OCI-LY7 (cell line): ENCODE results near the gene TGFBR3. TPM values are rescaled to one million over a fixed set of nuclear protein-coding genes. Genes with fewer than 3 reads are reported as not detected.

Source experiments
- BruUV-seq: library from RNA; stranded (reverse); fragments of 400-500 nt; replicated peaks from 2 replicates; lab custom pipeline; 2021; lab: Mats Ljungman, UMichigan
- CTCF ChIA-PET: fragments of 300-600 bp; sonication (Branson Sonifier 250); formaldehyde crosslinking; loops from one replicate; lab custom pipeline; 2022; ENCODE audit warnings: antibody characterized with exemption; ENCODE audit not compliant: unreplicated experiment; lab: Charles Lee
- POLR2A ChIA-PET: fragments of 300-600 bp; sonication (Branson Sonifier 250); formaldehyde crosslinking; loops from one replicate; lab custom pipeline; 2022; ENCODE audit warnings: antibody characterized with exemption; lab: Charles Lee
- DNase-seq: peaks from one replicate; pipeline ENCODE4 v3.0.0-alpha.2; 2015; ENCODE audit warnings: low spot score
- H2AFZ ChIP-seq: fragments of 200-600 bp; sonication (generic), shearing (Covaris generic); 2 replicates; pipeline ENCODE4 v1.6.1; 2014; ENCODE audit warnings: mild to moderate bottlenecking, antibody characterized with exemption, low read length, moderate library complexity
- H3K27ac ChIP-seq: fragments of 200-600 bp; sonication (generic); 2 replicates; pipeline ENCODE4 v1.5.1; 2014; ENCODE audit warnings: mixed run types, low read depth, mild to moderate bottlenecking, moderate library complexity, low read length, inconsistent platforms; ENCODE audit not compliant: poor library complexity, severe bottlenecking
- H3K36me3 ChIP-seq: fragments of 200-600 bp; sonication (generic); 2 replicates; pipeline ENCODE4 v1.6.1; 2014; ENCODE audit warnings: mild to moderate bottlenecking, antibody characterized with exemption, low read length, moderate library complexity, mixed read lengths; ENCODE audit not compliant: insufficient read depth
- H3K4me1 ChIP-seq: fragments of 200-600 bp; sonication (generic); 2 replicates; pipeline ENCODE4 v1.5.1; 2014; ENCODE audit warnings: mild to moderate bottlenecking, low read length; ENCODE audit not compliant: insufficient read depth, poor library complexity, severe bottlenecking
- H3K4me2 ChIP-seq: fragments of 200-600 bp; sonication (generic); 2 replicates; pipeline ENCODE4 v1.6.1; 2014; ENCODE audit warnings: mild to moderate bottlenecking, low read length
- H3K4me3 ChIP-seq: fragments of 200-600 bp; sonication (generic); 2 replicates; pipeline ENCODE4 v1.5.1; 2014; ENCODE audit warnings: mild to moderate bottlenecking, low read depth, low read length; ENCODE audit not compliant: poor library complexity, severe bottlenecking
- H3K79me2 ChIP-seq: fragments of 200-600 bp; sonication (generic); 2 replicates; pipeline ENCODE4 v1.6.1; 2016; ENCODE audit warnings: low read depth, mild to moderate bottlenecking, low read length, moderate library complexity, mixed read lengths; ENCODE audit not compliant: insufficient read depth
- H3K9me2 ChIP-seq: fragments of 200-600 bp; sonication (generic); 2 replicates; pipeline ENCODE4 v1.6.1; 2016; ENCODE audit warnings: mild to moderate bottlenecking, low read length, mixed read lengths; ENCODE audit not compliant: insufficient read depth
- H3K9me3 ChIP-seq: fragments of 200-600 bp; sonication (generic); 2 replicates; pipeline ENCODE4 v1.6.1; 2014; ENCODE audit warnings: mild to moderate bottlenecking, mixed run types, low read length, mixed read lengths
- H4K20me1 ChIP-seq: fragments of 200-600 bp; sonication (generic); 2 replicates; pipeline ENCODE4 v1.6.1; 2014; ENCODE audit warnings: mild to moderate bottlenecking, antibody characterized with exemption, low read length, moderate library complexity, mixed read lengths; ENCODE audit not compliant: insufficient read depth
- EZH2phosphoT487 ChIP-seq: fragments of 200-600 bp; sonication (generic); IDR thresholded peaks from 2 replicates; pipeline ENCODE4 v1.6.1; 2018; ENCODE audit warnings: low read depth, borderline replicate concordance, mild to moderate bottlenecking, mixed run types, antibody characterized with exemption, low read length, moderate library complexity, mixed read lengths
- intact Hi-C: fragments of 100-400 bp; cut with micrococcal nuclease; formaldehyde crosslinking; loops from one replicate; pipeline ENCODE4 v1.10.0; 2022; ENCODE audit not compliant: unreplicated experiment
- total RNA-seq, 2 experiments: library from RNA; depleted of rRNA in 1 of 2; stranded (reverse); fragments of >200 nt in 1 of 2; shearing (Covaris generic) in 1 of 2; gene quantifications; 2 replicates each; pipeline ENCODE4 v1.2.3, GENCODE V29; 2014 to 2022
- TF ChIP-seq, protein P1 (sequence below): fragments of 200-600 bp; sonication (generic); conservative IDR thresholded peaks from 2 replicates; pipeline ENCODE4 v1.5.1; 2014; ENCODE audit warnings: mild to moderate bottlenecking, antibody characterized with exemption, low read length, moderate library complexity, mixed read lengths

Gene TGFBR3
- total RNA-seq, 2 experiments from 2014 or later, result not detected

GRCh38 chr1:91894036-91894761 lies 8.2 kb upstream of the TGFBR3 start:
- DNase-seq, result no peak
- POLR2A ChIA-PET, result no interaction called here
- no peaks in the 10 kb centered on the region for H4K20me1 ChIP-seq
- no TSS peak for BruUV-seq
- no peaks in the 10 kb centered on the region for H3K4me1 ChIP-seq
- CTCF ChIA-PET, result no interaction called here
- H3K27ac ChIP-seq, result no peak overlapping the region
- TF ChIP-seq EZH2phosphoT487, result no peak
- TF ChIP-seq, protein P1, sequence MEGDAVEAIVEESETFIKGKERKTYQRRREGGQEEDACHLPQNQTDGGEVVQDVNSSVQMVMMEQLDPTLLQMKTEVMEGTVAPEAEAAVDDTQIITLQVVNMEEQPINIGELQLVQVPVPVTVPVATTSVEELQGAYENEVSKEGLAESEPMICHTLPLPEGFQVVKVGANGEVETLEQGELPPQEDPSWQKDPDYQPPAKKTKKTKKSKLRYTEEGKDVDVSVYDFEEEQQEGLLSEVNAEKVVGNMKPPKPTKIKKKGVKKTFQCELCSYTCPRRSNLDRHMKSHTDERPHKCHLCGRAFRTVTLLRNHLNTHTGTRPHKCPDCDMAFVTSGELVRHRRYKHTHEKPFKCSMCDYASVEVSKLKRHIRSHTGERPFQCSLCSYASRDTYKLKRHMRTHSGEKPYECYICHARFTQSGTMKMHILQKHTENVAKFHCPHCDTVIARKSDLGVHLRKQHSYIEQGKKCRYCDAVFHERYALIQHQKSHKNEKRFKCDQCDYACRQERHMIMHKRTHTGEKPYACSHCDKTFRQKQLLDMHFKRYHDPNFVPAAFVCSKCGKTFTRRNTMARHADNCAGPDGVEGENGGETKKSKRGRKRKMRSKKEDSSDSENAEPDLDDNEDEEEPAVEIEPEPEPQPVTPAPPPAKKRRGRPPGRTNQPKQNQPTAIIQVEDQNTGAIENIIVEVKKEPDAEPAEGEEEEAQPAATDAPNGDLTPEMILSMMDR, result no peak
- H3K4me2 ChIP-seq, result no peak overlapping the region
- no peak overlapping the region for H2AFZ ChIP-seq
- H3K36me3 ChIP-seq, result no peaks in the 10 kb centered on the region
- H3K9me2 ChIP-seq, result no peaks in the 10 kb centered on the region
- H3K9me3 ChIP-seq, result no peaks in the 10 kb centered on the region
- H3K79me2 ChIP-seq, result no peaks in the 10 kb centered on the region
- intact Hi-C loops, result no loop called here
- H3K4me3 ChIP-seq, result no peak overlapping the region

GRCh38 chr1:91891969-91892368 lies 6.0 kb upstream of the TGFBR3 start:
- ChIA-PET POLR2A (no interaction called here), CTCF (no interaction called here)
- TF ChIP-seq, protein P1, result no peak
- no peak for TF ChIP-seq EZH2phosphoT487
- Histone ChIP-seq H3K9me3 (no peaks in the 10 kb centered on the region), H3K4me1 (no peaks in the 10 kb centered on the region), H3K4me2 (no peak overlapping the region), H3K27ac (no peak overlapping the region), H3K36me3 (no peaks in the 10 kb centered on the region), H2AFZ (no peak overlapping the region), H3K79me2 (no peaks in the 10 kb centered on the region), H3K9me2 (no peaks in the 10 kb centered on the region), H4K20me1 (no peaks in the 10 kb centered on the region), H3K4me3 (no peak overlapping the region)
- BruUV-seq, result no TSS peak
- DNase-seq, result no peak
- intact Hi-C loops, result no loop called here

DNA sequence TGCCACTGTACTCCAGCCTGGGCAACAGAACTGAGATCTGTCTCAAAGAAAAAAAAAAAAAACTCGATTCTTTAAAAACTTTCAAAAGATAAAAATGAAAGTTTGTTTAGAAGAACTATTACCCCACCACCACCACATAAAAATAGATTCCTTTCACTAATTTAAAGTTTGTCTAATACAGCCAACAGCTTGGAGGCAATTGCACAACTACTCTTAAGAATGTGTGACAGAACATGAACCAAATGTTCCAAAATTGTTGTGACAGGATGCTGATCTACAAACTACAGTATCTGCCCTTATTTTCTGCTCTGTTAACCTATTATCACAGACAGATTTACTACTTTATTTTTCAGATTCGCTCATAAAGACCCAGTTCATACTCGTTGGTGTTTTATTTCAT lies 5.5 kb upstream of the TGFBR3 start:
- POLR2A ChIA-PET, result interaction anchor here (0.7 kb wide), 1 partner anchor 62 kb away, joined by 6 read pairs; no protein-coding TSS in a partner anchor
- TF ChIP-seq EZH2phosphoT487, result no peak
- TF ChIP-seq, protein P1, result no peak
- no peaks in the 10 kb centered on the region for H3K79me2 ChIP-seq
- no peak overlapping the region for H3K4me3 ChIP-seq
- intact Hi-C loops, result no loop called here
- no TSS peak for BruUV-seq
- no peak overlapping the region for H3K27ac ChIP-seq
- H4K20me1 ChIP-seq, result no peaks in the 10 kb centered on the region
- no peaks in the 10 kb centered on the region for H3K4me1 ChIP-seq
- CTCF ChIA-PET, result no interaction called here
- H3K9me2 ChIP-seq, result no peaks in the 10 kb centered on the region
- H2AFZ ChIP-seq, result no peak overlapping the region
- no peaks in the 10 kb centered on the region for H3K36me3 ChIP-seq
- H3K9me3 ChIP-seq, result no peaks in the 10 kb centered on the region
- no peak for DNase-seq
- H3K4me2 ChIP-seq, result no peak overlapping the region
